ENCODE data around the gene POU2AF3.
"Not testable (repeated sequence)": the region's sequence is repeated elsewhere in the genome, so short reads cannot be mapped to it uniquely, and the experiment has no call there.

The POU2AF3 gene

DNA sequence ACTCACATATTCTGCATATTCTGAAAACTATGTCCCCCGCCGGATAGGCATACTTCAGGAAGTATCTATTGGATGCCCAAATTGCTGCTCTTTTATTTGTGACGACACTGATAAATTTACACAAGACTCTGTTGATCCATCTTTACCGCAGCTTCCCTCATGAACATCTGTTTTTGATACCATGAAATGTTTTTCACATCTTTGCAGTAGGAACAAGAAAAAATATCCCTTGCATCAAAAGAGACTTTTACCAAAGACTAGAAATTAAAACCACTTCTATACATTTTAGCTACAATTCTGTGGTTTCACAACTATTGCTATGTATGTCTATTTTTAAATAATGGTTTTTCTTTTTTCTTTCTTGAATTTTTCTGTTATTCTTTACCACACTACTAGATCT, 37.5 kb upstream of the POU2AF3 start:
- TF ChIP-seq, protein P1, sequence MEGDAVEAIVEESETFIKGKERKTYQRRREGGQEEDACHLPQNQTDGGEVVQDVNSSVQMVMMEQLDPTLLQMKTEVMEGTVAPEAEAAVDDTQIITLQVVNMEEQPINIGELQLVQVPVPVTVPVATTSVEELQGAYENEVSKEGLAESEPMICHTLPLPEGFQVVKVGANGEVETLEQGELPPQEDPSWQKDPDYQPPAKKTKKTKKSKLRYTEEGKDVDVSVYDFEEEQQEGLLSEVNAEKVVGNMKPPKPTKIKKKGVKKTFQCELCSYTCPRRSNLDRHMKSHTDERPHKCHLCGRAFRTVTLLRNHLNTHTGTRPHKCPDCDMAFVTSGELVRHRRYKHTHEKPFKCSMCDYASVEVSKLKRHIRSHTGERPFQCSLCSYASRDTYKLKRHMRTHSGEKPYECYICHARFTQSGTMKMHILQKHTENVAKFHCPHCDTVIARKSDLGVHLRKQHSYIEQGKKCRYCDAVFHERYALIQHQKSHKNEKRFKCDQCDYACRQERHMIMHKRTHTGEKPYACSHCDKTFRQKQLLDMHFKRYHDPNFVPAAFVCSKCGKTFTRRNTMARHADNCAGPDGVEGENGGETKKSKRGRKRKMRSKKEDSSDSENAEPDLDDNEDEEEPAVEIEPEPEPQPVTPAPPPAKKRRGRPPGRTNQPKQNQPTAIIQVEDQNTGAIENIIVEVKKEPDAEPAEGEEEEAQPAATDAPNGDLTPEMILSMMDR (IDR thresholded peaks at IDR 0.05; ENCODE audit: insufficient read depth, low read length, missing control alignments) = no peak
- ChIA-PET POLR2A (no interaction called here), CTCF (no interaction called here)
- no peak overlapping the region for H3K4me3 ChIP-seq (ENCODE audit: low read depth, low read length)
- no peak for DNase-seq (ENCODE audit: low read depth, low spot score)

DNA sequence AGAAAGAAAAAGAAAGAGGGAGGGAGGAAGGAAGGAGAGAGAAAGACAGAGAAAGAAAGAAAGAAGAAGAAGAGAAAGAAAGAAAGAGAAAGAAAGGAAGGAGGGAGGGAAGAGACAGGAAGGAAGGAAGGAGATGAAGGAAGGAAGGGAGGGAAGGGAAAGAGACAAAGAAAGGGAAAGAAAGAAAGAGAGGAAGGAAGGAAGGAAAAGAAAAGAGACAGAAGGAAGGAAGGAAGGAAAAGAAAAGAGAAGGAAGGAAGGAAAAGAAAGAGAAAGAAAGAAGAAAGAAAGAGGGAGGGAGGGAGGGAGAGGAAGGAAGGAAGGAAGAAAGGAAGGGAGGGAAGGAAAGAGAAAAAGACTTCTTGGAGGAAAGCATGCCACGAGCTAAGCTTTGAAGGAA, 33.7 kb upstream of the POU2AF3 start:
- POLR2A ChIA-PET = no interaction called here
- H3K4me3 ChIP-seq (ENCODE audit: low read depth, low read length) = no peak overlapping the region
- TF ChIP-seq, protein P1 (IDR thresholded peaks at IDR 0.05; ENCODE audit: insufficient read depth, low read length, missing control alignments) = no peak
- DNase-seq (ENCODE audit: low read depth, low spot score) = no peak
- CTCF ChIA-PET = no interaction called here

DNA sequence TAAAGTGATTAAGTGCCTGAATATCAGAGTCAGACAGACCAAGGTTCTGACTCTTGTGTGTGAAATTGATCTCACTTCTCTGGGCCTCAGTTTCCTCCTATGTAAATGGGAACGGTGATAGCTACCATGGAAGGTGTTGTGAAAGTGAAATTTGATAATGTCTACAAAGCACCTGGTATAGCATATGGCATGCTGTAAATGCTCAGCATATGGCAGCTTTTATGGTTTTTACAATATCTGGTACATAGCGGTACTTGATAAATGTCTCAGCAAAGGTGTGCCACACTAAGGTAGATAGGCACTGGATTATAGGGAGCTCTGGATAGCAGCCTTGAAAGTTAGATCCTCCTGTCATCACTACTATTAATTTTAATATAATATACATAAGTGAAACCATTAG, 32.9 kb upstream of the POU2AF3 start:
- no peak for DNase-seq (ENCODE audit: low read depth, low spot score)
- CTCF ChIA-PET = no interaction called here
- POLR2A ChIA-PET = no interaction called here
- TF ChIP-seq, protein P1 (IDR thresholded peaks at IDR 0.05; ENCODE audit: insufficient read depth, low read length, missing control alignments) = no peak
- H3K4me3 ChIP-seq (ENCODE audit: low read depth, low read length) = no peak overlapping the region

DNA sequence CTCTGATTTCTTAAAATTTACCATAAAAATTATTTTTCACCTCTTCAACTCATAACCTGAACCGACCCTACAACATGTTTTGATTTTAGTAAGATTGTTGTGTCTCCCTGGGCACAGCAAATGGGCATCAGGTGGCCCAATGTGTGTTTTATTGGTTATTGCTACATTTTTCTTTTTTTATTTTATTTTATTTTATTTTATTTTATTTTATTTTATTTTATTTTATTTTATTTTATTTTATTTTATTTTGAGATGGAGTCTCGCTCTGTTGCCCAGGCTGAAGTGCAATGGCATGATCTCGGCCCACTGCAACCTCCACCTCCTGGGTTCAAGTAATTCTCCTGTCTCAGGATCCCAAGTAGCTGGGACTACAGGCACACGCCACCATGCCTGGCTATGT, 30.0 kb upstream of the POU2AF3 start:
- H3K4me3 ChIP-seq (ENCODE audit: low read depth, low read length); DNase-seq (ENCODE audit: low read depth, low spot score); POLR2A ChIA-PET: not testable (repeated sequence)
- CTCF ChIA-PET = interaction anchor here (1.0 to 1.7 kb wide), 2 partner anchors 179 to 187 kb away, joined by 3 to 4 read pairs; no protein-coding TSS in a partner anchor

DNA sequence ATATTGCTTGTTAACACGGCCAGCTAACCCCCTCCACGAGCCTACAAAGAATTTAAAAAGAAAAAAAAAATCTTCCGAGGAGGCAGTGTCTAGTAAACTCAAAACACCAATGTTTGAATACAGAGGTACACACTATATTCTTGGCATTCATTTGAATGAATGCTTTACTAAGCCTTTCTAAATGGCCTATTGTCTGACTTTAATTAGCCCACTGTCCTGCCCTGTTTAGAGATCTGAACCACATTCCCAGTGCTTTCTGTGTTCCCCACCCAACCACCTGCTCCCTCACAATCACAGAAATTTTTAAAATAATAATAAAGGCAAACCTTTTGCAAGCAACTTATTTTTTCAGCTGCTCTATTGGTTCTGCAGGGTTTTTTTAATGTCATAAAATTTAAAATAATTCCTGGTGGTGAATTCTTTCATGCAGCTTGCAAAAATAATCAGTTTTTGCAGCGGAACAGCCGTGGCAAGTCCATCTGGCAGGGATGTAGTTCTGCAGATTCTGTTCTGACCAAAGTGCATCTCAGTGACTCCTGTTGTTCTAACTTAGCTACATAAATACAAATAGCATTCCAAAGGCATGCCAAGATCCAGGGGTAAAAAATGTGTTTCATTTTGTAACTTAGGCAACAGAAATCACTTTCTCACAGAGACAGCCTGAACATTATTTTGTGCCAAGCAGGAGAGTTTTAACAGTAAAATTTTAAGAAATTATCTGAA, 29.0 kb upstream of the POU2AF3 start:
- ChIA-PET POLR2A (no interaction called here), CTCF (interaction anchor here (1.0 to 1.7 kb wide), 2 partner anchors 178 to 186 kb away, joined by 3 to 4 read pairs; no protein-coding TSS in a partner anchor)
- H3K4me3 ChIP-seq (ENCODE audit: low read depth, low read length) = no peak overlapping the region
- TF ChIP-seq, protein P1 (IDR thresholded peaks at IDR 0.05; ENCODE audit: insufficient read depth, low read length, missing control alignments) = no peak
- no peak for DNase-seq (ENCODE audit: low read depth, low spot score)

DNA sequence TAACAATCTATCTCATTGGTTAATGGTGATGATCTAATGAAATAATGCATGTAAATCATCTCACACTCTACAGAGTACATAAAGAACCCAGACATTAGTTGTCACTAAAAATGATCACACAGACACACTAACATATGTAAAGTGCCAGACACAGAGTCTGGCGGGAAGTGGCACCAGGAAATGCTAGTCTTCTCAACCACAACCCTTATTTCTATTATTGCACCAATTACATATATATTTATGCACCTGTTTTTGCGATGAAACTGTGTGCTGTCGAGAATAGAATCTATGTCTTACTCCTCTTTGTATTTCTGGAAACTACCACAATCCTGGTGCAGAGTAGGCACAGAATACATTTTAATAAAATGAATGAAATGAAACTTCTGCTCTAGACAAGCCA, 25.9 kb upstream of the POU2AF3 start:
- CTCF ChIA-PET = interaction anchor here (4.3 kb wide), 1 partner anchor 11 kb away, joined by 28 read pairs; no protein-coding TSS in a partner anchor
- POLR2A ChIA-PET = no interaction called here
- H3K4me3 ChIP-seq (ENCODE audit: low read depth, low read length) = no peak overlapping the region
- TF ChIP-seq, protein P1 (IDR thresholded peaks at IDR 0.05; ENCODE audit: insufficient read depth, low read length, missing control alignments) = no peak
- DNase-seq (ENCODE audit: low read depth, low spot score) = no peak

DNA sequence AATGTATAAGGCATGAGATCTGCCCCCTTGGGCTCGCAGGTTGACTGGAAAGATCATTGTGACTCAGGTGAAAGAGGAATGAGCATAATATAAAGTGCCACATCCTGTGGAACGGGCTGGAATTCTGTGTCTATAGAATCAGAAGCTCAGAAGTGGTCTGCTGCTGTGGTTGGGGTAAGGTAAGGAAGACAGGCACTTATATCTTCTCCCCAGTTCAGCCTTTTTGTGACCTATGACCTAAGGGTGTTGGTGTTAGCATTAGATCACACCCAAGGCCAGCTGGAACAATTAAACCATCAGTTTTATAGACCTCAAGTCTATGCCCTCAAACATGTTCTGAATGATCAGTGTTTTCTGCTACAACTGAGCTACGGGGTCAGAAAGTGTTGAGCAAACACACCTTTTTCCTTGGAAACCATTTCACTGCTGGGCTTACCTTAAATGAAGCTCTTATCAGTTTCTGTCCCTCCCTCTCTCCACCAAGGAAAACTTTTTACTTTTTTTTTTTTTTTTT, 15.7 kb upstream of the POU2AF3 start:
- no peak overlapping the region for H3K4me3 ChIP-seq (ENCODE audit: low read depth, low read length)
- ChIA-PET POLR2A (no interaction called here), CTCF (interaction anchor here (0.7 to 9.8 kb wide), 23 partner anchors 9 to 572 kb away, joined by 3 to 188 read pairs (median 4); no protein-coding TSS in a partner anchor)
- DNase-seq (ENCODE audit: low read depth, low spot score) = no peak
- TF ChIP-seq, protein P1 (IDR thresholded peaks at IDR 0.05; ENCODE audit: insufficient read depth, low read length, missing control alignments) = no peak
